MM.1S (cell line): Measurements from ENCODE around the gene GRK4.

Experiments
- DNase-seq: peaks from one replicate; pipeline ENCODE4 v3.0.0-alpha.2; 2015
- H2AFZ ChIP-seq: fragments of 300-600 bp; sonication (generic); 2 replicates; pipeline ENCODE4 v1.6.0; 2016; ENCODE audit warnings: antibody characterized with exemption, low read length
- H3F3A ChIP-seq: fragments of 300-600 bp; sonication (generic); 2 replicates; pipeline ENCODE4 v1.6.1; 2016; ENCODE audit warnings: mild to moderate bottlenecking, antibody characterized with exemption, low read length, moderate library complexity, mixed read lengths; ENCODE audit not compliant: insufficient read depth
- H3K27ac ChIP-seq: fragments of 300-600 bp; sonication (generic); 2 replicates; pipeline ENCODE4 v1.5.1; 2016; ENCODE audit warnings: mild to moderate bottlenecking, low read length
- H3K27me3 ChIP-seq: fragments of 300-600 bp; sonication (generic); replicated peaks from 2 replicates; pipeline ENCODE4 v1.6.0; 2016; ENCODE audit warnings: low read length; ENCODE audit not compliant: insufficient read depth
- H3K36me3 ChIP-seq: fragments of 300-600 bp; sonication (generic); replicated peaks from 2 replicates; pipeline ENCODE4 v1.6.1; 2016; ENCODE audit warnings: mild to moderate bottlenecking, low read length, mixed read lengths; ENCODE audit not compliant: insufficient read depth
- H3K4me1 ChIP-seq: fragments of 300-600 bp; sonication (generic); 2 replicates; pipeline ENCODE4 v1.6.1; 2016; ENCODE audit warnings: low read length, mixed read lengths
- H3K4me2 ChIP-seq: fragments of 300-600 bp; sonication (generic); 2 replicates; pipeline ENCODE4 v1.6.0; 2016; ENCODE audit warnings: low read depth, low read length
- H3K4me3 ChIP-seq: fragments of 300-600 bp; sonication (generic); 2 replicates; pipeline ENCODE4 v1.5.1; 2016; ENCODE audit warnings: low read length, mixed read lengths
- H3K79me2 ChIP-seq: fragments of 300-600 bp; sonication (generic); 2 replicates; pipeline ENCODE4 v1.6.1; 2016; ENCODE audit warnings: mixed run types, low read length, mixed read lengths
- H3K9ac ChIP-seq: fragments of 300-600 bp; sonication (generic); 2 replicates; pipeline ENCODE4 v1.6.1; 2016; ENCODE audit warnings: low read length, mixed read lengths
- H3K9me2 ChIP-seq: fragments of 300-600 bp; sonication (generic); replicated peaks from 2 replicates; pipeline ENCODE4 v1.6.1; 2016; ENCODE audit warnings: mild to moderate bottlenecking, low read length, mixed read lengths; ENCODE audit not compliant: insufficient read depth
- H3K9me3 ChIP-seq: fragments of 300-600 bp; sonication (generic); replicated peaks from 2 replicates; pipeline ENCODE4 v1.6.1; 2016; ENCODE audit warnings: mild to moderate bottlenecking, low read length, mixed read lengths; ENCODE audit not compliant: insufficient read depth
- H4K20me1 ChIP-seq: fragments of 300-600 bp; sonication (generic); 2 replicates; pipeline ENCODE4 v1.6.1; 2016; ENCODE audit warnings: mild to moderate bottlenecking, low read length, moderate library complexity, mixed read lengths; ENCODE audit not compliant: insufficient read depth
- CTCF ChIP-seq: fragments of 300-600 bp; sonication (generic); IDR thresholded peaks from 2 replicates; pipeline ENCODE4 v1.5.1; 2016; ENCODE audit warnings: antibody characterized with exemption, low read length, mixed read lengths
- EZH2 ChIP-seq: fragments of 300-600 bp; sonication (generic); optimal IDR thresholded peaks from 2 replicates; pipeline ENCODE3; 2017; ENCODE audit warnings: low read depth, mild to moderate bottlenecking, antibody characterized with exemption, low read length, mixed read lengths
- EZH2phosphoT487 ChIP-seq: fragments of 300-600 bp; sonication (generic); IDR thresholded peaks from 2 replicates; pipeline ENCODE4 v1.6.1; 2018; ENCODE audit warnings: antibody characterized with exemption, low read length

GRK4 gene

GRCh38 chr4:3071811-3072210, 108.4 kb downstream of the GRK4 start:
- no peak overlapping the region for H2AFZ ChIP-seq
- peaks cover 4% of the 10 kb centered on the region; the same call in 1 of the 2 replicates for H3F3A ChIP-seq
- H3K9me2 ChIP-seq, result no peaks in the 10 kb centered on the region
- no peak overlapping the region for H3K4me3 ChIP-seq
- TF ChIP-seq CTCF (no peak), EZH2 (no peak)
- H3K4me2 ChIP-seq, result no peak overlapping the region
- no peak overlapping the region for H3K9ac ChIP-seq
- H3K36me3 ChIP-seq, result no peaks in the 10 kb centered on the region
- no peaks in the 10 kb centered on the region for H3K9me3 ChIP-seq
- H3K27me3 ChIP-seq, result peaks cover 35% of the 10 kb centered on the region
- peaks cover 5% of the 10 kb centered on the region; the same call in 1 of the 2 replicates for H4K20me1 ChIP-seq
- no peak for DNase-seq
- peaks cover 19% of the 10 kb centered on the region for H3K79me2 ChIP-seq
- peaks cover 8% of the 10 kb centered on the region for H3K4me1 ChIP-seq
- H3K27ac ChIP-seq, result no peak overlapping the region

GRCh38 chr4:3073158-3074077, 110.0 kb downstream of the GRK4 start:
- H3K9me3 ChIP-seq, result no peaks in the 10 kb centered on the region
- peaks cover 25% of the 10 kb centered on the region for H3K27me3 ChIP-seq
- DNase-seq, result no peak
- no peak overlapping the region for H3K27ac ChIP-seq
- no peaks in the 10 kb centered on the region for H3K9me2 ChIP-seq
- H3K4me3 ChIP-seq, result peak overlapping the region; percentile 72
- H3K4me1 ChIP-seq, result peaks cover 8% of the 10 kb centered on the region
- TF ChIP-seq EZH2, result no peak
- no peak for TF ChIP-seq EZH2phosphoT487
- TF ChIP-seq CTCF, result 0 out of 2 replicates have a peak, but pooled peaks have one; percentile 8
- peaks cover 5% of the 10 kb centered on the region; the same call in 1 of the 2 replicates for H4K20me1 ChIP-seq
- peaks cover 35% of the 10 kb centered on the region for H3K79me2 ChIP-seq
- no peaks in the 10 kb centered on the region for H3K36me3 ChIP-seq
- peak overlapping the region; percentile 87 for H3K4me2 ChIP-seq
- peak overlapping the region; percentile 89 for H2AFZ ChIP-seq
- peaks cover 4% of the 10 kb centered on the region; the same call in 1 of the 2 replicates for H3F3A ChIP-seq
- peak overlapping the region; percentile 33; the same call in 1 of the 2 replicates for H3K9ac ChIP-seq

GRCh38 chr4:3074078-3074845, 110.9 kb downstream of the GRK4 start, which contains the start of the genes HTT and HTT-AS:
Gene HTT, plus strand, starts transcription at chr4:3074681. Its CDS starts 145 bp downstream, at chr4:3074826.
Gene HTT-AS, minus strand, starts transcription at chr4:3074538.
- peaks cover 8% of the 10 kb centered on the region for H3K4me1 ChIP-seq
- H3K79me2 ChIP-seq, result peaks cover 42% of the 10 kb centered on the region

More at GRCh38 chr4:3074078-3074845, 110.9 kb downstream of the GRK4 start, which contains the start of the genes HTT and HTT-AS:
- H3K27ac ChIP-seq, result peak within 1 kb of the TSS; percentile 71; the same call in 1 of the 2 replicates
- H2AFZ ChIP-seq, result peak within 1 kb of the TSS; percentile 99
- peak within 1 kb of the TSS; percentile 91 for H3K4me3 ChIP-seq
- peaks cover 4% of the 10 kb centered on the region; the same call in 1 of the 2 replicates for H3F3A ChIP-seq
- H4K20me1 ChIP-seq, result peaks cover 5% of the 10 kb centered on the region; the same call in 1 of the 2 replicates
- peak within 1 kb of the TSS; percentile 87 for H3K4me2 ChIP-seq
- no peaks in the 10 kb centered on the region for H3K36me3 ChIP-seq
- no peaks in the 10 kb centered on the region for H3K9me2 ChIP-seq
- H3K27me3 ChIP-seq, result peaks cover 25% of the 10 kb centered on the region
- peak within 1 kb of the TSS; percentile 81 for H3K9ac ChIP-seq
- H3K9me3 ChIP-seq, result no peaks in the 10 kb centered on the region
- TF ChIP-seq CTCF, result no peak
- TF ChIP-seq EZH2phosphoT487, result no peak
- DNase-seq, result peak; percentile 94
